Fibroblast of skin of scalp (primary cell): ENCODE results near the gene RBMS3.
"Not testable (repeated sequence)": the region's sequence is repeated elsewhere in the genome, so short reads cannot be mapped to it uniquely, and the experiment has no call there.

Experiments
- DNase-seq: peaks from one replicate; pipeline ENCODE4 v3.0.0-alpha.2; 2013

RBMS3 gene

DNA sequence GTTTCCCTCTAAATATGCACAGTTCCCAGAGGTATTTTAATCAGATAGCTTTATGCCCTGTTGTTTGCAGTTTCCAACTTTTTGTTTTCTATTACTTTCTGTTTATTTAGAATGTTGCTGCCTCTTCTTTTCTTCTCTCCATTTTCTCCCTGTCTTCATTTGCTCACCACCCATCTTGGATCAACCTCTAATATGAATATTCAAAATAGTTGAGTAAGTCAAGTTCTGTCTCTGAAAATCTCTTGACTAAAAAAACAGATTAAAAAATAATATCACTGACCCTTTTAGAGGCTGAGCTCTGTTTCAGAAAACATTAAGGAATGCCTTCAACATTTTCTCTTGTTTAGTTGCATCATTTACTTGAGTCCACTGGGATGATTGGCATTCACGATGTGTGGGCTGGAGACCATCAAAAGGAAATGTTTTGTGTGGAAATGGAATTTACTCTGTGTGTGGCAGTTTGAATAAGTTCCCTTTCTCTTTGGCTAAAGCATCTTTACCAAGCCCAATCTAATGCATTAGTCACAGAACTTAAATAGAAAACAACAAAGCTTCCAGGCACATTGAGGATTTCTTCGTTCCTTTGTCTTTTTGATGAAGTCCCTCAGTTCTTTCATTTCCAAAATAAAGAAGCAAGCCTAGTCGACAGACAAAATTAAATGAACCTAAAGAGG lies 691.6 kb downstream of the RBMS3 start:
- peak; percentile 96 for DNase-seq

DNA sequence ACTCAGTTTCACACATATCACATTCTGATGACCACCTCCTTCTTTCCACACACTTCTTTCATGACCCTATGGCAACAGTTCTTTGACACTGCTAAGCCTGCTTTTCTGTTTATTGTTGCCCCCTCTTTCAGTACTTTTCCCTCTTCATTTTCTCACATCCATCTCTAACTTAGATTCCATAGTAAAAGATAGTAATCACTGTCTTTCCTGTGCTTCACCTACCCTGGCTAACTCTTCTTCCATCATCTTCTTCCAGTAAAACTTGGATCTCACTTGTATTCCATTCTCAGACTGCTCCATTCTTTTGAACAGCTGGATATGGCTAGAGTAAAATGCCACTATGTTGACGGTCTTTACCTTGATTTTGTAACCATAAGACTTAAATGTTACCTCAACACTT lies 692.9 kb downstream of the RBMS3 start:
- no peak for DNase-seq

DNA sequence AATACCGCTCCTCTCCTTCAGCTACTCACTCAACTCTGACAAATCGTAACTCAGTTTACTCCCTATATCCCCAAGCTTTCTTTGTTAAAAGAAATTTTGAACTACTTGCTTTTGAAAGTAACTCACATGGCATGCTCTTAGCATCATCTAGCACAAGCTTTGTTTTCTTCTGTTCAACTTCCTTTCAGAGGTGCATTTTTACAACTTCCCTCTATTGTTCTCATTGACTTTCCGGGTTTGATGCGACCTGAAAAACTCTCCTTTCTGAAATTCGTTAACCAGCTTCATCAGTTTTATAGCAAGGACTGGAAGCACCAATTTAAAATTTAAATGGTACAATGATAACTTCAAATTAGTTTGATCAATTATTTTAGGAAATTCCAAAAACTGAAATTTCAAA lies 696.0 kb downstream of the RBMS3 start:
- DNase-seq = no peak

DNA sequence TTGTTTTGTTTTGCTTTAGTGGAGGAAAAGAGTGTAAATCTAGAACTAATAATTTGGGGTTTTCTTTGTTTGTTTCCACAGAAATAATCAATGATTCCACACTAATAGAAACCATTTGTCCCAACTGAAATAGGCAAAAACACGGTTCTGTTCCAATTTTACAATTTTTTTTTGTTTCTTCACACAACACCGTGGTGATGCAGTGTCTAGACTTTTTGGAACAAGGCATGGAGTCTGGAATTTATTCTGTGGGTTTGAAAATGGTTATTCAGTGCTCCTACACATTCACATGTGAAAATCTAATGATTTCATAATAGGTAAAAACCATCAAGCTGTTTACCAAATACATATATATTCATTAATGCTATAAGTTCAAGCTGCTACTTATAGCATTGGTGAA lies 696.5 kb downstream of the RBMS3 start:
- DNase-seq = peak; percentile 48

DNA sequence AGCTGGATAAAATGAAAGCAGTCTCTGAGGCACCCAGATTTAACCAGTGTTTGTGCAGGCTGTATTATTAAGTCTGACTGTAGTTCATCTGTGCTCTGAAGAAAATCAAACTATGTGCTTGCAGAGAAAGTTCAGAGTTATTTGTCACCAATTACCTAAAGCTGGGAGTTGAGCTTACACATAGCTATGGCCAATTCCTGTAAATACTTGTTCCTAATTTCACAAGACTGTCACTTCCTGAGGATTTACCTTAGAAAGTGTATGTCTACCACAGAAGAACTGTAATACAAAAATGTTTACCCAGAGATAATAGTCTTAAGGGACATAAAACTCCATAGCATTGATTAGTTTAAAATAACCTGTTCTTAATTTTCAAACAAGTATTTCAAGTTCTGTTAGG lies 697.2 kb downstream of the RBMS3 start:
- peak; percentile 13 for DNase-seq

DNA sequence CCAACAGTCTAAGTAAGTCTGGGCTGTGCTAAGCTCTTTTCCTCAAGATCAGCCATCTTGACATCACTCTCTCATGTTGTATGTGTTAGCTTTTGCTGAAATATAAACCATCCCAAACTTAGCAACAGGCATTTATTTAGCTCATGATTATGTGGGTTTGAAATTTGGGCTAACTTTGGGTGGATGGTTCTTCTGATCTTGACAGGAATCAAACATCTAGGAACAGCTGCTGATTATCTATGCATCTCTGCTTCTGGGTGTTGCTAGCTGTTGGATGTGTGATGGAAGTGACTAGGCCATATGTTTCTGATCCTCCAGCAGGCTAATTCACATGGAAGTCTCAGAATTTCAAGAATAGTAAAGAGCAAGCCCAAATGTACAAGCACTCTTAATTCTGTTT lies 710.3 kb downstream of the RBMS3 start:
- no peak for DNase-seq

DNA sequence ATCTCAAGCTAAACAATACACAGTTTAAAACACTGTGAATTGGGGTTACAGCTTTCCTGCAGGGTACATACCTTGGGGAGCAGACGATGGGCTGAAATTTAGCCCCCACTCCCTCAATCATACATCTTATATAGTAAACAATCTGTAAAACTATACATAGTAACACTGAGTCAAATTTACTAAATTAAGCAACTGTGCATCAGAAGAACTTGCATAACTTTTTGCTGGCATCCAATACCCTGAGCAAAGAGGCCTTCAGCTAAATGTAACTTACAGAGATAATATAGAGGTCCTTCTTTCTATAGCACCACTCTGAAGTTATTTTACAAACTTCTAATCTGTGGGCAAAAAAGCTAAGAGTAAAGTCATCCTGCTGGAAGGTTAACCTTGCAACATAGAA lies 721.9 kb downstream of the RBMS3 start:
- DNase-seq = no peak

DNA sequence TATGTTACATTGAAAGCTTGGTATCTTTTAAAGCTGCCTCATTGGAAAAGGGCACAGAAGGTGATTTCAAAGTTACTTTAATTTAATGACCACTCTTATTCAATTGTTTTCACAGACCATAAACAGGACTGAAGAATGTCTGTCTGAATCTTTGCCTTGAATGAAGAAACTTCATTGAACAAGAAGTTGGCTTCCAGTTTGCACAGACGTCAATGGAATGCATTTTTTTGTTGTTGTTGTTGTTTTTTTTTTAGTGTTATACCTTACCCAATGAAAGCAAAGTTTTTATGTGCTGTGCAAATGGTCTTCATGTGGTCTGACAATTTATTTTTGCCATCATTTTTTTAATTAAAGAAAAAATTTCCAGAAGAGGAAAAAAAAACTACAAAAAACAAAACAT lies 722.9 kb downstream of the RBMS3 start:
- no peak for DNase-seq

DNA sequence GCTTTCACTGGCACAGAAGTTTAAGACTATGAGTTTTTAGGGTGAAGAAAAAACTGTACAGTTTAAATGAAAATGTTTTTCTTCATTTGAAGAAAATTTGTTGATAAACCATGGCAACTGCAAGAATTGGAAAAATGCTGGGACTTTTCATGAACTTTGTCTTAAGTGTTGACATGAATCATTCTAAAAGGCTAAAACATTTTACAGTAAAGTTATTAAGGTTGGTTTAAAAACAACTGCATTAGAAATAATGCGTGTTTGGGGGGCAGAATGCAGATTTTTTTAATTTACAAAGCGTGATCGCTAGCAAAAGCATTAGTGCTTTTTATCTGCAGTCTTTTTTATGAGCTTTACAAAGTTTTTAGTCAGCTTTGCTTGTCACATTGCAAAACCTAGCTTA lies 723.6 kb downstream of the RBMS3 start:
- DNase-seq = peak; percentile 14

DNA sequence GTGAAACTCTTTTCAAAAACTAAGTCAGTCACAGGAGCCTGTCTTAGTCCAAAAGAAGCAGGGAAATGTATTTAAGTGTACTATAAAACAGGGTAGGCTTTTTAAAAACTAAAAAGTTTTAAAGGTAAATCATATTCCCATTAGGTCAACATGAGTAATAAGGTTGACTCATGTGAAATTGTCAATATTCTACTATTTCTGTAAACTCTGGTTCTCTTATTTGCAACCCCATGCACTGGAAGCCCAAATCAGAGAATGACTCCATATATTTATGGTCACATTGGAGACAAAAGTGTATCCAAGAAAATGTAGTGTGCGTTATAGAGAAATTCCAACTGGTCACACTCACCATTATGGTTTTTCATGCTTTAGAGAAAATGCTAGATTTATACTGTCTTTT lies 725.2 kb downstream of the RBMS3 start:
- no peak for DNase-seq

DNA sequence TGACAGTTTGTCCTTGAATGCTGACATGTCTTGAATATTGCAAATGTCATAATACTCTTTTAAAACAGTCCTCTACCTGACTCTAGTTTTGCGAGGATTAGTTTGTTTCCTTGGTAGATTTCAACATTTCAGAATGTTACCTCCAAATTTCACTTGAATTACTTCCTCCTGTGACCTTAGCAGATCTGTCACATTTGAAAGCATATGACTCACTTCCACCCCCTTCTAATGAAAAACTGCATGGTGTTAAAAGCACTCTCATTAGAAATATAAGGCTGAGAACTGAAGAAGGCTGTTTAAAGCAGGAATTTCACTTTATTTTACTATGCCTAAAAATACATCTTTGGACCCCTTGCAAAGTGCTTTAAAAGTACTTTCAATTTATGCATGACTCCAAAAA lies 726.8 kb downstream of the RBMS3 start:
- DNase-seq = no peak

DNA sequence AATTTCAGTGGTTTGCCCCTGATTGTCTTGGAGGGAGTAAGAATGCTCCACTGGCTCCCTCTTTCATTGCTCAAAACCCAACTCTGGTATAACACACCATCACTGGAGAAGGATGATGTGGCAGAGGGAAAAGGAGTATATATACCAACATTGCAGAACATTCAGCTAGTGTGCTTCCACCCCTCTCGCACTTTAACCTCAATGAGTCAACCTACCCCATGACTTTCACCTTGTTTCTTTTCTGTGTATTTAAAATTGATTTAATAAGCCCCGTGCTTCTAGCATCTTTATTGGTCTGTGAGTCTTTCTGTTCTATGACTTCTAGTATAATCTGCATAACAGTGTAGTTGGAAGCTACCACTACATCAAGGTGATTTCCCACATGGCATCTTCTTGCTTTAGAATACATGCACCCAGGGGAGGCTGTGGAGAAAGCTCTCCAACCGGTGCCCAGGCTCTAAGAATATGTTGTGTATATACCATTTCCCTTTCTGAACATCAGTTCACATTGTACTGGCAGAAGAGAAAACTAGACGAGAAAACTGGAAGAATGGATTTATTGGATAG lies 730.4 kb downstream of the RBMS3 start:
- no peak for DNase-seq

DNA sequence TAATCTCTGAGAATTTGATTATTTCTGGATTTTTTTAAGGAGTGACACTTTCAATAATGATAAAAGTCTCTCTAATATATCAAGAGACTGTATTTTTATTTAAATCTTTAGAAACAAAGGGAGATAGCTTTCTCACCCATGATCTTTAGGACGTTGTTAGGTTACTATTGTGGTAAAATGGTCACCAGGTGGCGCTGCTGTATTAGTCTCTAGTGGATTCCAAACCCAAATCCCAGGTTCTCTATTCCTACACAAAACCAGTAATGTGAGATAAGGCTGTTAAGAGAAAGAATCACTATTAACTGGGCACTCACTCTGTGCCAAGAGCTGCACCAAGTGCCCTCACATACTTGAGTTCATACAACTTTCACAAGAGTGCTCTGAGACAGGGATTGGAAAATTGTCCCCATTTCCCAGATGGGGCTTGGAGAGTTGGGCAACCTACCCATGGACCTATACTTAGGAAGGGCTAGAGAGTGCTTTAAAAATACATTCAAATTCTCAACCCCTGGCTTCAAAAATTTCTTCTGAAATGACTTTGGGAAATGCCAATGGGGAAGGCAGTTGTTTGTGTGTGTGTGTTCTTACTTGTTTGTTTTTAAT lies 732.2 kb downstream of the RBMS3 start:
- peak; percentile 70 for DNase-seq

DNA sequence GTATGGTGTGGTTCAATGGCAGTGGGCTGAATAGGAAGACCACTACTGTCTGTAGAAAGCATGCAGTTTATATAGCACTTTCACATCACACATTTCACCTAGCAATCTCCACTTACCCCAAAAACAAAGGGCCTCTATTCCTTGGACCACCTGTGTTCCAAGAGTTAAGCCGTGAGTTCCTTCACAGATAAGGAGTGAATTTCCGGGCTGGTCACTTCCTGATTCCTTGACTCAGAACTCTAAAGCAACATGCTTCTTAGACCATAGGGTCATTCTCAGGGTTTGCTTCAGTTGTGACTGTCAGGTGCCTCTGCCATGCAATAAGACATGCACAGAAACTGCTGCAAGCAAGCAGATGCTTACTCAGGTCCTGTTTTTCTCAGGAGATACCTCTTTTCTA lies 737.0 kb downstream of the RBMS3 start:
- DNase-seq = no peak

DNA sequence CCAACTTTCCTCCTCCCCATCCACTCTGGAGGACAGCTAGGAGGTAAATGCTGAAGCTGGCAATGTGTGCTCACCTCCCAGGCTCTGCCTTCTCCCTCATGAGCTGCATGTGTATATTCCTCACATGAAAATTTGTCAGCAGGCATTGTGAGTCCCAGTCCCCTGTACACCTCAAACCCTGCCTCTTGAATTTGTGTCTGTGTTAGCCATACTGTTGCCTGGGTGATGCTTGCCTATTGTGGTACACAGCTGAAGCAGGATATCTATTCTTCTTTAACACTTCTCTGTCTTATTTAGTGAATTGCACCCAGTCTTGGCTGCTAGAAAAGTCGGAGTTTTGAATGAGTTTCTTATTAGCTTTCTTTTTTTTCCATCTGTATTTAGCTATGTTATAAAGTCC lies 739.5 kb downstream of the RBMS3 start:
- no peak for DNase-seq

DNA sequence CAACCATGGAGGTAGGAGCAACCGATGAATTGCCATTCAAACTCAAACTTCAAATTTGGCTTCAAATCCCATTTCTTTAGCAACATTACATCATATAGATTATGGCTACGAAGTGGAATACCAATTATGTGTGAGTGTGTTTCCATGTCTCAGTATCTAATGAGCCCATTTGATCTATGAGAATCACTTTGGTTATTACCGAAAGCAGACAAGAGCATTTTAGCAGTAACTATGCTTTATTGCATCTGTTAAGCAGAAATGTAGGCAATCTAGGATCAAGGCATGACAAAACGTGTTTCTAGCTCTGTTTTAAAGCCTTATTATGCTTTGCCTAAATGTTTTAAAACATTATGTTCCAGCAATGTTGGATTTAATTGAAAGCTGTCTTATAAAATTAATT lies 743.6 kb downstream of the RBMS3 start:
- DNase-seq = no peak

DNA sequence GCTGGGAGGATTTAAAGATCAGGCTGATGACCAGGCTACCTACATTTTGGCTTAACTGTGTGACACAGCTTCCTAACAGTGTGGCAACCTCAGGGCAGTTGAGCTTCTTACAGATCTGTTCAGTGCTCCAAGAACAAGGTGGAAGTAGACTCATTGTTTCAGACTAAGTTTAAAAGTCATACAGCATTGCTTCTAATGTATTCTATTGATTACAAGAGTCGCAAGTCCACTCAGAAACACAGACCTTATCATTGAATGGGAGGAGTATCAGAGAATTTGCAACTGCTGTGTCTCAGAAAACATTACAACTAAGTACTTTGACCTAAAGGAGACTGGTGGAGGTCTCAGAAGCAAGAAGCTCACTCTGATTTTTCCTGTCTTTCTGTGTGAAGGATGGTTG lies 746.0 kb downstream of the RBMS3 start:
- no peak for DNase-seq

DNA sequence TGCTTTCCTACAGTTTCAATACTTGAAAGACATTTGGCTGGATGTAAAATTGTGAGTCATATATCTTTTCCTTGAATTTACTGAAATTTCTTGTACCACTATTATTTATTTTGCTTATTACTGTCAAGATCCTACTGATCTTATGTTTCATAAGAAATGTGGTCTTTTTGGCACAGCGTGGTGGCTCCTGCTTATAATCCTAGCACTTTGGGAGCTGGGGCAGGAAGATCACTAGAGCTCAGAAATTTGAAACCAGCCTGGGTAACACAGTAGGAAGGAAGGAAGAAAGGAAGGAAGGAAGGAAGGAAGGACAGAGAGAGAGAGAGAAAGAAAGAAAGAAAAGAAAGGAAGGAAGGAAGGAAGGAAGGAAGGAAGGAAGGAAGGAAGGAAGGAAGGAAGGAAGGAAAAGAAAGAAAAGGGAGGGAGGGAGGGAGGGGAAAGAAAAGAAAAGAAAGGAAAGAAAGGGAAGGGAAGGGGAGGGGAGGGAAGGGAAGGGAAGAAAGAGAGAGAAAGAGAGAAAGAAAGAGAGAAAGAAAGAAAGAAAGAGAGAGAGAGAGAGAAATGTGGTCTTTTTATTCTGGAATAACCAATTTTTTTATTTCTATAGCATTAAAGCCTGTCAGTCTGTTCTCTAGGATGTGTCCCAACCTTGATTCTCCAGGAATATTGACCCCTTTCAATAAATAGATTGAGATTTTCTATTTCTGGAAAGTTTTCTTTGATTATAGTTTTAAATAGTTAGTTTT lies 753.5 kb downstream of the RBMS3 start:
- DNase-seq = no peak

DNA sequence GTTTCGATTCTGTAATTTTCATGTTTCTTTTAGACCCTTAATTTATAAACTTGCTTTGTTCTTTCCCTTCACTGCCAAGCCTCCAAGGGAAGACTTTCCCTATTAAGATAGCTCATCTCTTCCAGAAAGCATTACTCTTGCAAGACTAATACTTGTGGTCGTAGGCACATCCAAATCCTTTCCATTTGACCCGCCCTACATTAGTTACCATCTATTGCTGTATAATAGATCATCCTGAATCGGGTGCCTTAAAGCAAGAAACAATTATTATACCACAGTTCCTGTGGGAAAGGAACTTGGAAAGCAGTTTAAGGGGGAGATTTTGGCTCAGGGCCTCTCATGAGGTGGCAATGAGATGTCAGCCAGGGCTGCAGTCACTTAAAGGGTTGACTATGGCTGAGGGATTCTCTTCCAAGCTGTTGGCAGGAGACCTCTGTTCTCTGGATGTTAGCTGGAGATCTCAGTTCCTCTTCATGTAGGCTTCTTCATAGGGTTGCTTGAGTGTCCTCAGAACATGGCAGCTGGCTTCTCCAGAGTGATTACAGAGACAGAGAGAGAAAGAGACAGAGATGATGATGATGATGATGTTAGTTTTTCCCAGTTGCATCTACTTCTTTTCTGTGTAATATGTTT lies 755.2 kb downstream of the RBMS3 start:
- no peak for DNase-seq

DNA sequence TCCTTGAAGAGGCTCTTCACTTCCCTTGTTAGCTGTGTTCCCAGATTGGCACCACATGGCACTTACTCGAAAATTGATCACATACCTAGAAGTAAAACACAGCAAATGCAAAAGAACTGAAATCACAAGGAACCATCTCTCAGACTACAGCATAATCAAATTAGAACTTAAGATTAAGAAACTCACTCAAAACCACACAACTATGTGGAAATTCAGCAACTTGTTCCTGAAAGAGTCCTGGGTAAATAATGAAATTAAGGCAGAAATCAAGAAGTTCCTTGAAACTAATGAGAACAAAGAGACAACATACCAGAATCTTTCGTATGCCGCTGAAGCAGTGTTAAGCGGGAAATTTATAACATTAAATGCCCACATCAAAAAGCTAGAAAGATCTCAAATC lies 759.3 kb downstream of the RBMS3 start:
- no peak for DNase-seq

DNA sequence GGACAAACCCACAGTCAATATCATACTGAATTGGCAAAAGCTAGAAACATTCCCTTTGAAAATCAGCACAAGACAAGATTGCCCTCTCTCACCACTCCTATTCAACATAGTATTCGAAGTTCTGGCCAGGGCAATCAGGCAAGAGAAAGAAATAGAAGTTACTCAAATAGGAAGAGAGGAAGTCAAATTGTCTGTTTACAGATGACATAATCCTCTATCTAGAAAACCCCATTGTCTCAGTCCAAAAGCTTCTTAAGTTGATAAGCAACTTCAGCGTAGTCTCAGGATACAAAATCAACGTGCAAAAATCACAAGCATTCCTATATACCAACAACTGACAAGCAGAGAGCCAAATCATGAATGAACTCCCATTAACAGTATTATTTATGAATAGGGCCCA lies 760.6 kb downstream of the RBMS3 start:
- DNase-seq = not testable (repeated sequence)

DNA sequence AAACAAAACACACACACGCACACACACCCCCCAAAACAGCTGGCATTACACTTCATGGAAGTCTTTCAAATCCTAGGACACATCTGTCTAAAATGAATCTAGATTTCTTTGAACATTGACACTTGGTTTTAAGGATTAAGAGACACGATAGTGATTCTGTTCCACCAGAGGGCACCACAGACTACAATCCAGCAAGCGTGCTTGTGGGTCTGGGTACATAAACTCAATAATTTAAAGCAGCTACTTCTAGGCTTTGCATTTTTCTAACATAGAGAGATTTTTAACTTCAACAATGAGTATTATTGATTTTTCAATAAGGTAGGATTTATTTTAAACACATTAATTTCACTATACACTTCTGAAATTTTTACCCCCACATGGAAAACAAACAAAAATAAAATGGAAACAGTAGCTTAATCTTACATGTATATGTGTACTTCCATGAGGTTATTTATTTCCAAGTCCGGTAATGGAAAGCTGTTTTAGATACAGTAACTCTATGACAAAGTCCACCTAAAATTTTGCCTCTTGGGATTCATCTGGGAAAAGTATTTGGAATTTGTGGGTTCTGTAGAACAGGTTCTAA lies 761.5 kb downstream of the RBMS3 start:
- peak; percentile 73 for DNase-seq
